A549 (cell line): ENCODE measurements around the gene ARHGAP19. TPM values are rescaled to one million over a fixed set of nuclear protein-coding genes. Genes with fewer than 3 reads are reported as not detected.

Source experiments
- ATAC-seq, 2 experiments: fragments of 200-7000 bp in 1 of 2; fragments of >200 bp in 1 of 2; cut with Nextera tagmentation in 1 of 2; cut with Tn5 transposase in 1 of 2; 3 replicates each; pipeline versions ENCODE4 v1.8.0 to v1.9.1; 2018 to 2020; ENCODE audit warnings: mild to moderate bottlenecking in 1 of 2, moderate library complexity in 1 of 2
- CTCF ChIA-PET: fragments of 300-600 bp; sonication (Branson Sonifier 250); formaldehyde crosslinking; extraction: SDS; loops from one replicate; lab custom pipeline; 2021; ENCODE audit warnings: antibody characterized with exemption, inconsistent platforms; lab: Yijun Ruan, JAX
- POLR2A ChIA-PET: fragments of 350-600 bp; formaldehyde crosslinking; extraction: SDS; loops from one replicate; lab custom pipeline; 2021; ENCODE audit warnings: antibody characterized with exemption, inconsistent platforms; lab: Yijun Ruan, JAX
- DNase-seq, 2 experiments: peaks; one replicate each; pipeline versions ENCODE4 v3.0.0 to v3.0.0-alpha.2; 2011 to 2016; ENCODE audit warnings: low read depth in 1 of 2, low spot score in 1 of 2
- FAIRE-seq: peaks from 2 replicates; lab custom pipeline; 2011; peaks lifted over from hg19 to GRCh38; lab: Jason Lieb, UNC
- H3K27ac ChIP-seq, 2 experiments: fragments of >200 bp; sonication (Bioruptor Twin); formaldehyde crosslinking; 3 replicates each; pipeline ENCODE4 v1.5.1; 2016 to 2017
- H3K4me1 ChIP-seq: fragments of >200 bp; sonication (Bioruptor Twin); formaldehyde crosslinking; 3 replicates; pipeline ENCODE4 v1.6.1; 2016
- H3K4me2 ChIP-seq: fragments of >200 bp; sonication (Bioruptor Twin); formaldehyde crosslinking; 3 replicates; pipeline ENCODE4 v1.6.1; 2016
- H3K4me3 ChIP-seq: fragments of >200 bp; sonication (Bioruptor Twin); formaldehyde crosslinking; 3 replicates; pipeline ENCODE4 v1.5.1; 2016
- H3K9me3 ChIP-seq: fragments of >200 bp; sonication (Bioruptor Twin); formaldehyde crosslinking; 3 replicates; pipeline ENCODE4 v1.6.1; 2016
- BHLHE40 ChIP-seq: IDR thresholded peaks from 2 replicates; pipeline ENCODE4 v1.6.1; 2012; ENCODE audit warnings: low read depth, low read length, inconsistent platforms
- CEBPB ChIP-seq, 2 experiments: fragments of >200 bp in 1 of 2; sonication (Bioruptor Twin) in 1 of 2; formaldehyde crosslinking in 1 of 2; IDR thresholded peaks; 2 replicates each; pipeline ENCODE4 v1.6.1; 2012 to 2016
- CHD2 ChIP-seq: fragments of 150-350 bp; IDR thresholded peaks from 2 replicates; pipeline ENCODE4 v1.6.1; 2014; ENCODE audit warnings: low read length; ENCODE audit not compliant: partially characterized antibody
- CHD4 ChIP-seq: fragments of 200-600 bp; sonication (generic); IDR thresholded peaks from 2 replicates; pipeline ENCODE4 v1.6.1; 2016; ENCODE audit warnings: antibody characterized with exemption, mild to moderate bottlenecking, borderline replicate concordance
- EHF ChIP-seq: fragments of 250-450 bp; sonication (Bioruptor Pico); IDR thresholded peaks from 2 replicates; pipeline ENCODE4 v1.5.0; 2020; ENCODE audit warnings: mild to moderate bottlenecking
- EHMT2 ChIP-seq: fragments of 200-600 bp; sonication (generic); IDR thresholded peaks from 2 replicates; pipeline ENCODE4 v1.6.1; 2016; ENCODE audit warnings: antibody characterized with exemption, low read depth, mild to moderate bottlenecking, moderate library complexity
- FOSB ChIP-seq: fragments of 250-450 bp; sonication (Bioruptor Pico); IDR thresholded peaks from 2 replicates; pipeline ENCODE4 v1.5.0; 2020; ENCODE audit warnings: mild to moderate bottlenecking, moderate library complexity
- HOXB5 ChIP-seq: fragments of 250-450 bp; sonication (Bioruptor Pico); IDR thresholded peaks from 2 replicates; pipeline ENCODE4 v1.5.0; 2020; ENCODE audit warnings: mild to moderate bottlenecking, moderate library complexity
- MAFK ChIP-seq: fragments of 450-650 bp; IDR thresholded peaks from 2 replicates; pipeline ENCODE4 v1.6.1; 2014; ENCODE audit not compliant: partially characterized antibody
- NPAS2 ChIP-seq: fragments of 250-450 bp; sonication (Bioruptor Pico); IDR thresholded peaks from 2 replicates; pipeline ENCODE4 v1.8.0; 2022; ENCODE audit warnings: mild to moderate bottlenecking, moderate library complexity, borderline replicate concordance
- NR3C1 ChIP-seq: fragments of >200 bp; sonication (Bioruptor Twin); formaldehyde crosslinking; IDR thresholded peaks from 3 replicates; pipeline ENCODE4 v1.6.1; 2017
- ZFP36 ChIP-seq: fragments of 450-650 bp; IDR thresholded peaks from 2 replicates; pipeline ENCODE4 v1.6.1; 2014; ENCODE audit warnings: borderline replicate concordance; ENCODE audit not compliant: partially characterized antibody
- WGBS: methylation state at CpG from one replicate; pipeline ENCODE4 v1.1.6; 2017; ENCODE audit errors: missing lambda C conversion rate; 5-methylcytosine and 5-hydroxymethylcytosine counted together
- polyA plus RNA-seq, 4 experiments: library from polyadenylated mRNA; depleted of rRNA in 3 of 4; stranded (reverse); fragments of >200 nt; fragmentation: RNase III in 1 of 4; extraction: RNeasy Plus Mini Kit Qiagen cat#74134 plus additional on column Dnase treatment in 1 of 4; gene quantifications; 2 replicates in 3 of 4; 3 replicates in 1 of 4; pipeline ENCODE4 v1.2.3, GENCODE V29; 2011 to 2017
- TF ChIP-seq, protein P1 (sequence below): fragments of 250-450 bp; sonication (Bioruptor Pico); IDR thresholded peaks from 2 replicates; pipeline ENCODE4 v1.5.0; 2020; ENCODE audit warnings: low read depth, mild to moderate bottlenecking, moderate library complexity
- TF ChIP-seq, protein P2 (sequence below): fragments of 200-600 bp; sonication (generic); IDR thresholded peaks from 2 replicates; pipeline ENCODE4 v1.6.1; 2016; ENCODE audit warnings: antibody characterized with exemption, mild to moderate bottlenecking, moderate library complexity
- TF ChIP-seq, protein P3 (sequence below): fragments of 250-450 bp; sonication (Bioruptor Pico); IDR thresholded peaks from 2 replicates; pipeline ENCODE4 v1.5.0; 2021; ENCODE audit warnings: mild to moderate bottlenecking, moderate library complexity, borderline replicate concordance

Gene ARHGAP19
- polyA plus RNA-seq, 2 of the 4 experiments (the other 2 are of a cell fraction): 6.0 to 11.9 TPM

DNA sequence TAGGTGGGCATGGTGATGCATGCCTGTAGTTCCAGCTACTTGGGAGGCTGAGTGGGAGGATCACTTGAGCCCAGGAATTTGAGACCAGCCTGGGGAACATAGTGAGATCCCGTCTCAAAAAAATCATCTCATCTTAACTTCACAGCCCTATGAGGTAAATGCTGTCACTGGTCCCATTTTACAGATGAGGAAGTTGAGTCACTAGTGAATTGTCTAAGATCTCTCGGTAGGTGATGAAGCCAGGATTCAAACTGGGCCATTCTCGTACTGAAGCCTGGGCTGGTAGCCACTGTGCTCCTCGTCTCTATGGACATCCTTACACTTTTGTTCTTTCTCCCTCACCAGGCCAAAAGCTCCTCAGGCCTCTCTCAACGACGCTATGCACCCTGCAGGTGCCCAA is 113.1 kb downstream of the ARHGAP19 start:
- 47% methylated on average over 6 of the region's 6 CpGs for WGBS
- no peak for DNase-seq
- no peak overlapping the region for H3K4me3 ChIP-seq
- TF ChIP-seq CEBPB (IDR thresholded peaks at IDR 0.05) (no peak), NPAS2 (CRISPR knock-in tag) (no peak), CHD4 (no peak), ZFP36 (no peak)
- TF ChIP-seq, protein P1, sequence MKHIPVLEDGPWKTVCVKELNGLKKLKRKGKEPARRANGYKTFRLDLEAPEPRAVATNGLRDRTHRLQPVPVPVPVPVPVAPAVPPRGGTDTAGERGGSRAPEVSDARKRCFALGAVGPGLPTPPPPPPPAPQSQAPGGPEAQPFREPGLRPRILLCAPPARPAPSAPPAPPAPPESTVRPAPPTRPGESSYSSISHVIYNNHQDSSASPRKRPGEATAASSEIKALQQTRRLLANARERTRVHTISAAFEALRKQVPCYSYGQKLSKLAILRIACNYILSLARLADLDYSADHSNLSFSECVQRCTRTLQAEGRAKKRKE (CRISPR knock-in tag): no peak
- TF ChIP-seq, all 56 proteins: peak for 0
- Histone ChIP-seq H3K4me1 (no peaks in the 10 kb centered on the region), H3K4me2 (no peak overlapping the region), H3K9me3 (no peaks in the 10 kb centered on the region), H3K27ac (no peak overlapping the region)
- POLR2A ChIA-PET: no interaction called here
- CTCF ChIA-PET: interaction anchor here (0.8 to 9.3 kb wide), 4 partner anchors 11 to 31 kb away, joined by 4 to 96 read pairs (median 18); no protein-coding TSS in a partner anchor
- FAIRE-seq (no peak), ATAC-seq (no peak)

GRCh38 chr10:97178074-97178473 is 114.4 kb downstream of the ARHGAP19 start:
- DNase-seq: no peak
- POLR2A ChIA-PET: no interaction called here
- no peak for FAIRE-seq
- H3K9me3 ChIP-seq: no peaks in the 10 kb centered on the region
- TF ChIP-seq MAFK (no peak), BHLHE40 (no peak), EHF (CRISPR knock-in tag) (no peak), FOSB (CRISPR knock-in tag) (no peak), NR3C1 (no peak), EHMT2 (no peak), CHD4 (no peak), ZFP36 (no peak)
- TF ChIP-seq, protein P2, sequence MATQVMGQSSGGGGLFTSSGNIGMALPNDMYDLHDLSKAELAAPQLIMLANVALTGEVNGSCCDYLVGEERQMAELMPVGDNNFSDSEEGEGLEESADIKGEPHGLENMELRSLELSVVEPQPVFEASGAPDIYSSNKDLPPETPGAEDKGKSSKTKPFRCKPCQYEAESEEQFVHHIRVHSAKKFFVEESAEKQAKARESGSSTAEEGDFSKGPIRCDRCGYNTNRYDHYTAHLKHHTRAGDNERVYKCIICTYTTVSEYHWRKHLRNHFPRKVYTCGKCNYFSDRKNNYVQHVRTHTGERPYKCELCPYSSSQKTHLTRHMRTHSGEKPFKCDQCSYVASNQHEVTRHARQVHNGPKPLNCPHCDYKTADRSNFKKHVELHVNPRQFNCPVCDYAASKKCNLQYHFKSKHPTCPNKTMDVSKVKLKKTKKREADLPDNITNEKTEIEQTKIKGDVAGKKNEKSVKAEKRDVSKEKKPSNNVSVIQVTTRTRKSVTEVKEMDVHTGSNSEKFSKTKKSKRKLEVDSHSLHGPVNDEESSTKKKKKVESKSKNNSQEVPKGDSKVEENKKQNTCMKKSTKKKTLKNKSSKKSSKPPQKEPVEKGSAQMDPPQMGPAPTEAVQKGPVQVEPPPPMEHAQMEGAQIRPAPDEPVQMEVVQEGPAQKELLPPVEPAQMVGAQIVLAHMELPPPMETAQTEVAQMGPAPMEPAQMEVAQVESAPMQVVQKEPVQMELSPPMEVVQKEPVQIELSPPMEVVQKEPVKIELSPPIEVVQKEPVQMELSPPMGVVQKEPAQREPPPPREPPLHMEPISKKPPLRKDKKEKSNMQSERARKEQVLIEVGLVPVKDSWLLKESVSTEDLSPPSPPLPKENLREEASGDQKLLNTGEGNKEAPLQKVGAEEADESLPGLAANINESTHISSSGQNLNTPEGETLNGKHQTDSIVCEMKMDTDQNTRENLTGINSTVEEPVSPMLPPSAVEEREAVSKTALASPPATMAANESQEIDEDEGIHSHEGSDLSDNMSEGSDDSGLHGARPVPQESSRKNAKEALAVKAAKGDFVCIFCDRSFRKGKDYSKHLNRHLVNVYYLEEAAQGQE: no peak
- TF ChIP-seq, protein P3, sequence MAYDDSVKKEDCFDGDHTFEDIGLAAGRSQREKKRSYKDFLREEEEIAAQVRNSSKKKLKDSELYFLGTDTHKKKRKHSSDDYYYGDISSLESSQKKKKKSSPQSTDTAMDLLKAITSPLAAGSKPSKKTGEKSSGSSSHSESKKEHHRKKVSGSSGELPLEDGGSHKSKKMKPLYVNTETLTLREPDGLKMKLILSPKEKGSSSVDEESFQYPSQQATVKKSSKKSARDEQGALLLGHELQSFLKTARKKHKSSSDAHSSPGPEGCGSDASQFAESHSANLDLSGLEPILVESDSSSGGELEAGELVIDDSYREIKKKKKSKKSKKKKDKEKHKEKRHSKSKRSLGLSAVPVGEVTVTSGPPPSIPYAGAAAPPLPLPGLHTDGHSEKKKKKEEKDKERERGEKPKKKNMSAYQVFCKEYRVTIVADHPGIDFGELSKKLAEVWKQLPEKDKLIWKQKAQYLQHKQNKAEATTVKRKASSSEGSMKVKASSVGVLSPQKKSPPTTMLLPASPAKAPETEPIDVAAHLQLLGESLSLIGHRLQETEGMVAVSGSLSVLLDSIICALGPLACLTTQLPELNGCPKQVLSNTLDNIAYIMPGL (CRISPR knock-in tag): no peak
- 36% methylated on average over 5 of the region's 5 CpGs for WGBS
- no peak overlapping the region for H3K4me2 ChIP-seq
- H3K4me1 ChIP-seq: no peaks in the 10 kb centered on the region
- ATAC-seq: no peak
- H3K27ac ChIP-seq: no peak overlapping the region
- CTCF ChIA-PET: interaction anchor here (2.0 to 9.3 kb wide), 3 partner anchors 18 to 106 kb away, joined by 9 to 96 read pairs (median 27); no protein-coding TSS in a partner anchor
- H3K4me3 ChIP-seq: no peak overlapping the region

GRCh38 chr10:97176226-97176625 is 116.2 kb downstream of the ARHGAP19 start:
- no peak for DNase-seq
- H3K4me1 ChIP-seq: no peaks in the 10 kb centered on the region
- H3K27ac ChIP-seq: no peak overlapping the region
- H3K4me2 ChIP-seq: no peak overlapping the region
- TF ChIP-seq CHD2 (no peak), ZFP36 (no peak), MAFK (no peak), HOXB5 (CRISPR knock-in tag) (no peak)
- ChIA-PET POLR2A (no interaction called here), CTCF (interaction anchor here (0.8 to 5.8 kb wide), 4 partner anchors 20 to 103 kb away, joined by 3 to 27 read pairs (median 5); no protein-coding TSS in a partner anchor)
- FAIRE-seq: no peak
- 58% methylated on average over 5 of the region's 5 CpGs for WGBS
- ATAC-seq: no peak
- no peaks in the 10 kb centered on the region for H3K9me3 ChIP-seq
- no peak overlapping the region for H3K4me3 ChIP-seq
